NCI-H345 treated with DMSO at 0.1 percent for 48 hours (cell line): ENCODE results near the gene MAP3K5.
A peak's percentile ranks its signal among the peaks of the same experiment; 100 is the strongest.
"Not testable (repeated sequence)": the region's sequence is repeated elsewhere in the genome, so short reads cannot be mapped to it uniquely, and the experiment has no call there.

Experiments
- DNase-seq: peaks from one replicate; lab custom pipeline; 2025; ENCODE audit not compliant: unreplicated experiment; lab: John Stamatoyannopoulos, UW

The MAP3K5 gene

GRCh38 chr6:136693090-136693489, 99.2 kb downstream of the MAP3K5 start:
- DNase-seq = no peak

- DNase-seq = not testable (repeated sequence)
Measured at GRCh38 chr6:136687894-136688293, 104.4 kb downstream of the MAP3K5 start.

- DNase-seq = no peak
Measured at GRCh38 chr6:136685540-136686108, 106.7 kb downstream of the MAP3K5 start.

GRCh38 chr6:136684466-136684865, 107.8 kb downstream of the MAP3K5 start:
- no peak for DNase-seq

GRCh38 chr6:136683209-136683941, 108.9 kb downstream of the MAP3K5 start:
- no peak for DNase-seq

- no peak for DNase-seq
Measured at GRCh38 chr6:136682292-136682691, 110.0 kb downstream of the MAP3K5 start.

GRCh38 chr6:136677822-136678221, 114.5 kb downstream of the MAP3K5 start:
- no peak for DNase-seq

- DNase-seq = no peak
Measured at GRCh38 chr6:136677344-136677743, 114.9 kb downstream of the MAP3K5 start.

GRCh38 chr6:136676075-136676474, 116.2 kb downstream of the MAP3K5 start:
- DNase-seq = no peak

- no peak for DNase-seq
Measured at GRCh38 chr6:136673571-136673970, 118.7 kb downstream of the MAP3K5 start.

- DNase-seq = no peak
Measured at GRCh38 chr6:136672144-136672543, 120.1 kb downstream of the MAP3K5 start.

GRCh38 chr6:136669299-136669699, 123.0 kb downstream of the MAP3K5 start:
- DNase-seq = no peak

- no peak for DNase-seq
Measured at GRCh38 chr6:136668571-136668970, 123.7 kb downstream of the MAP3K5 start.

- DNase-seq = no peak
Measured at GRCh38 chr6:136666041-136666440, 126.2 kb downstream of the MAP3K5 start.

- no peak for DNase-seq
Measured at GRCh38 chr6:136662347-136663237, 129.7 kb downstream of the MAP3K5 start.

GRCh38 chr6:136660727-136661126, 131.6 kb downstream of the MAP3K5 start:
- no peak for DNase-seq

GRCh38 chr6:136659991-136660499, 132.2 kb downstream of the MAP3K5 start:
- DNase-seq = no peak

GRCh38 chr6:136658711-136659110, 133.6 kb downstream of the MAP3K5 start:
- no peak for DNase-seq

- no peak for DNase-seq
Measured at GRCh38 chr6:136657666-136658065, 134.6 kb downstream of the MAP3K5 start.

GRCh38 chr6:136656121-136656520, 136.2 kb downstream of the MAP3K5 start:
- no peak for DNase-seq

- peak; percentile 66 for DNase-seq
Measured at GRCh38 chr6:136655239-136656014, 136.8 kb downstream of the MAP3K5 start.
